Activated CD8-positive, alpha-beta T cell treated with anti-CD3 and anti-CD28 coated beads for 36 hours (primary cell): Measurements from ENCODE around the gene C11orf65. TPM values are rescaled to one million over a fixed set of nuclear protein-coding genes. Genes with fewer than 3 reads are reported as not detected.
"Not testable (repeated sequence)": the region's sequence is repeated elsewhere in the genome, so short reads cannot be mapped to it uniquely, and the experiment has no call there.

ENCODE experiments used
- ATAC-seq: fragments of 200-7000 bp; cut with Tn5 transposase; one replicate; pipeline ENCODE4 v1.10.0; 2021; ENCODE audit warnings: mild to moderate bottlenecking, moderate library complexity
- CTCF ChIA-PET: fragments of 350-600 bp; sonication (Branson Sonifier 250); formaldehyde crosslinking; loops from one replicate; lab custom pipeline; 2021; ENCODE audit warnings: antibody characterized with exemption; lab: Charles Lee
- POLR2A ChIA-PET: fragments of 350-600 bp; sonication (Branson Sonifier 250); formaldehyde crosslinking; loops from one replicate; lab custom pipeline; 2021; ENCODE audit warnings: antibody characterized with exemption; lab: Charles Lee
- DNase-seq: peaks from one replicate; pipeline ENCODE4 v3.0.0-alpha.2; 2020
- H3K27ac Mint-ChIP-seq: one replicate; pipeline ENCODE4 v1.8.0; 2021; ENCODE audit warnings: mild to moderate bottlenecking, mixed read lengths
- H3K27me3 Mint-ChIP-seq: one replicate; pipeline ENCODE4 v1.8.0; 2021; ENCODE audit warnings: mixed read lengths
- H3K36me3 Mint-ChIP-seq: one replicate; pipeline ENCODE4 v1.8.0; 2021; ENCODE audit warnings: low read depth, mixed read lengths
- H3K4me1 Mint-ChIP-seq: one replicate; pipeline ENCODE4 v1.8.0; 2021; ENCODE audit warnings: low read depth, mixed read lengths
- H3K4me3 Mint-ChIP-seq: one replicate; pipeline ENCODE4 v1.8.0; 2021; ENCODE audit warnings: mild to moderate bottlenecking, moderate library complexity, mixed read lengths
- H3K9me3 Mint-ChIP-seq: one replicate; pipeline ENCODE4 v1.8.0; 2021; ENCODE audit warnings: mixed read lengths
- intact Hi-C: fragments of 100-400 bp; cut with micrococcal nuclease; formaldehyde crosslinking; loops from one replicate; pipeline ENCODE4 v1.10.0; 2022
- total RNA-seq, 2 experiments: library from RNA; stranded (reverse); gene quantifications; one replicate each; pipeline ENCODE4 v1.2.3, GENCODE V29; 2021
- TF ChIP-seq, protein P1 (sequence below): fragments of 200-600 bp; IDR thresholded peaks from one replicate; pipeline ENCODE4 v1.8.0; 2022; ENCODE audit warnings: antibody characterized with exemption, mild to moderate bottlenecking

Gene C11orf65
- total RNA-seq, 2 experiments from 2014 or later, result 1.1 to 2.3 TPM

- ATAC-seq (no peak), DNase-seq (no peak)
- intact Hi-C loops, result no loop called here
- Mint-ChIP-seq H3K27me3 (no peaks in the 10 kb centered on the region), H3K4me3 (no peak overlapping the region), H3K27ac (no peak overlapping the region), H3K4me1 (no peaks in the 10 kb centered on the region), H3K9me3 (no peaks in the 10 kb centered on the region), H3K36me3 (no peaks in the 10 kb centered on the region)
- POLR2A ChIA-PET, result interaction anchor here (0.6 kb wide), 1 partner anchor 627 kb away, joined by 3 read pairs; no protein-coding TSS in a partner anchor
- CTCF ChIA-PET, result no interaction called here
- TF ChIP-seq, protein P1, sequence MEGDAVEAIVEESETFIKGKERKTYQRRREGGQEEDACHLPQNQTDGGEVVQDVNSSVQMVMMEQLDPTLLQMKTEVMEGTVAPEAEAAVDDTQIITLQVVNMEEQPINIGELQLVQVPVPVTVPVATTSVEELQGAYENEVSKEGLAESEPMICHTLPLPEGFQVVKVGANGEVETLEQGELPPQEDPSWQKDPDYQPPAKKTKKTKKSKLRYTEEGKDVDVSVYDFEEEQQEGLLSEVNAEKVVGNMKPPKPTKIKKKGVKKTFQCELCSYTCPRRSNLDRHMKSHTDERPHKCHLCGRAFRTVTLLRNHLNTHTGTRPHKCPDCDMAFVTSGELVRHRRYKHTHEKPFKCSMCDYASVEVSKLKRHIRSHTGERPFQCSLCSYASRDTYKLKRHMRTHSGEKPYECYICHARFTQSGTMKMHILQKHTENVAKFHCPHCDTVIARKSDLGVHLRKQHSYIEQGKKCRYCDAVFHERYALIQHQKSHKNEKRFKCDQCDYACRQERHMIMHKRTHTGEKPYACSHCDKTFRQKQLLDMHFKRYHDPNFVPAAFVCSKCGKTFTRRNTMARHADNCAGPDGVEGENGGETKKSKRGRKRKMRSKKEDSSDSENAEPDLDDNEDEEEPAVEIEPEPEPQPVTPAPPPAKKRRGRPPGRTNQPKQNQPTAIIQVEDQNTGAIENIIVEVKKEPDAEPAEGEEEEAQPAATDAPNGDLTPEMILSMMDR, result no peak
Observed at GRCh38 chr11:108402241-108402640, 65.1 kb downstream of the C11orf65 start.

DNA sequence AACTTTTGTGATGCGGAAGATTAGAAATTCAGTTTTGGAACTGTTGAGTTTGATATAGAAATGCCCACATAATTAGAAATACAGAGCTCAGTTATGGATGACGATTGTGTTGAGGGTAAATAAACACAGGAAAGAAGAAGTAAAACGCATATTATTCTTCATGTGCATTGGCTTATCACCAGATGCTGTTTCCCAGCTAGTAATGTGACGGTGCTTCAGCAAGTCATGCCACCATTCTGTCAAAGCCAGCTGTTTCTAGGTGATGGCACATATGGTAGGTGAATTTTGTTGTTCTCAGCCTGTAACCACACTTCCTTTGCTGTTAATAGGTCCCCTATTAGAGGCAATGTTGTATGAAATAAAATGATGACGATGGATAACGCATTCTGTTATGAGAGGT lies 68.9 kb downstream of the C11orf65 start:
- Mint-ChIP-seq H3K27ac (no peak overlapping the region), H3K4me3 (no peak overlapping the region), H3K9me3 (no peaks in the 10 kb centered on the region), H3K27me3 (no peaks in the 10 kb centered on the region), H3K4me1 (no peaks in the 10 kb centered on the region), H3K36me3 (no peaks in the 10 kb centered on the region)
- CTCF ChIA-PET, result no interaction called here
- ATAC-seq, result no peak
- POLR2A ChIA-PET, result no interaction called here
- intact Hi-C loops, result no loop called here
- TF ChIP-seq, protein P1, result no peak
- no peak for DNase-seq

GRCh38 chr11:108396672-108397071 lies 70.7 kb downstream of the C11orf65 start:
- H3K27ac Mint-ChIP-seq, CTCF ChIA-PET, POLR2A ChIA-PET, DNase-seq, H3K4me3 Mint-ChIP-seq, H3K9me3 Mint-ChIP-seq, H3K4me1 Mint-ChIP-seq, intact Hi-C loops, H3K27me3 Mint-ChIP-seq, ATAC-seq, H3K36me3 Mint-ChIP-seq: not testable (repeated sequence)

DNA sequence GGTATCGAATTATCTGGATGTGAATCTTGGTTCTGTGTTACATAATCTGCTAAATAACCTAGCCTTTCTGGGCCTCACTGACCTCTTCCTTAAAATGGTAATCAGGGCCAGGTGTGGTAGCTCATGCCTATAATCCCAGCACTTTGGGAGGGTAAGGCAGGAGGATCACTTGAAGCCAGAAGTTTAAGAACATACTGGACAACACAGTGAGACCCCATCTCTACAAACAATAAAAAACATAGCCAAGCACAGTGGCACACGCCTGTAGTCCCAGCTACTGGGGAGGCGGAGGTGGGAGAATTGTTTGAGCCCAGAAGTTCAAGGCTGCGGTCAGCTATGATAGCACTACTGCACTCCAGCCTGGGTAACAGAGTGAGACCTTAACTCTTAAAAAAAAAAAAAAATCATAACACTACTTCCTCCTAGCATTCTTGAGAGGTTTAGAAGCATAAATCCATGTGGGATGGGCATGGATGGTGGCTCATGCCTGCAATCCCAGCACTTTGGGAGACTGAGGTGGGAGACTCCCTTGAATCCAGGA lies 72.5 kb downstream of the C11orf65 start:
- H3K36me3 Mint-ChIP-seq, result no peaks in the 10 kb centered on the region
- ChIA-PET CTCF (no interaction called here), POLR2A (no interaction called here)
- H3K27ac Mint-ChIP-seq, result no peak overlapping the region
- no peaks in the 10 kb centered on the region for H3K4me1 Mint-ChIP-seq
- intact Hi-C loops, result no loop called here
- TF ChIP-seq, protein P1, result no peak
- no peak overlapping the region for H3K4me3 Mint-ChIP-seq
- H3K9me3 Mint-ChIP-seq, result no peaks in the 10 kb centered on the region
- no peak for ATAC-seq
- no peak for DNase-seq
- no peaks in the 10 kb centered on the region for H3K27me3 Mint-ChIP-seq

GRCh38 chr11:108393046-108393445 lies 74.3 kb downstream of the C11orf65 start:
- POLR2A ChIA-PET, result no interaction called here
- ATAC-seq, result no peak
- Mint-ChIP-seq H3K27me3 (no peaks in the 10 kb centered on the region), H3K36me3 (no peaks in the 10 kb centered on the region), H3K9me3 (no peaks in the 10 kb centered on the region), H3K4me1 (no peaks in the 10 kb centered on the region), H3K27ac (no peak overlapping the region), H3K4me3 (no peak overlapping the region)
- CTCF ChIA-PET, result no interaction called here
- DNase-seq, result no peak
- TF ChIP-seq, protein P1, result no peak
- intact Hi-C loops, result no loop called here
